Inflammatory macrophage (primary cell): ENCODE results near the gene MAP9.
"Not testable (repeated sequence)": the region's sequence is repeated elsewhere in the genome, so short reads cannot be mapped to it uniquely, and the experiment has no call there.

Experiments used
- DNase-seq, 2 donors: peaks; one replicate each; pipeline ENCODE4 v3.0.0-alpha.2; 2020 to 2022

Gene MAP9

DNA sequence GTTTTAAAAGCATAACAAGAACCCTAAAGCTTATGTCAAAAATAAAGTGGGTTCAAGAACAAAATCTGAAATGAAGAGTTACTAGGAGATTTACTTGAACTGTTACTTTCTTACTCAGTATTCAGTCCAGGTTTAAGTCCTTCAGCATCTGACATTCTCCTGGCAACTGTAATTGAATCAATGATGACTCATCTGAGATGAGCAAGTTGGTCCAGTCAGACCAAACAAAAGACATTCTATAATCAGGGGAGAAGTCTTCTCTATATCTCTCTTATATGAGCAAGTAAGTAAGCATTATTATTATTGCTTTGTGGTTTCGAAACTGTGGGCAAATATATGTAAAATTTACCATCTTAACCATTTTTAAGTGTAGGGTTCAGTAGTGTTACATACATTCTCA, 34.6 kb downstream of the MAP9 start:
- DNase-seq, result no peak

DNA sequence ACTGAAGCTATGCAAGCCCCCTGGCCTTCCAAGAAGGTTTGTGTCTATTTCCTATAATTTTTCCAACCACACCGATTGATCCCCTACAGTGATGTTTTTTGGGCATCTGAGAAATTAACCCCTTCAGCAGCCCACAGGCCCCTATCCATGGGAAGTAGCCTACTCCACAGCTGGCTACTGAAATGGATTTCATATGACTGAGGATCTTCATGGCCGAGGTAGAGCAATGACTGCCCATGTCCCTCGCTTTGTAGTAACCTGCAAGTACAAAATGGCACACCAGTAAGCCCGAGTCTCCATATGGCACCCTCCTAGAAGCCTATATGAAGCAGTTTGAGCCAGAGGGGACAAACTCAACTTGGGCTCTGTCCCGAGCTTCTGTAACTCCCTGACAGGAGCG, 36.8 kb downstream of the MAP9 start:
- DNase-seq, result no peak

DNA sequence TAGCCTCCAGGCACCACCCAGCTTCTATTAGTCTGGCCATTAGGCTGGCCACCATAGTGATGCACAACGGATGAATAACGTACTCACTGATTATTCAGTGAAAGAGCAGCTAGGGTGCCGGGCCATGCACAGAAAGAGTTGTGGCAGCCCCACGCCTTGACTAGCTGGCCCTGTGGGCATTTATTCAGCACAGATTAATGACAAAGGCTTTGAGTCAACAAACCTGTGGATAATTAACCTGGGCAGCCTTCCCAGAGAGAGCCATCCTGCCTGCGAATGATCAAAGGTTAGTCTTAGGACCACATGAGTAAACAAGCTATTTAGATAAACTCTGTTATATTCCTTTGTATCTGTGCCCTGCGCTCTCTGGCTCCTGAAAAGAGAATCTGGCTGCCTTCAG, 37.2 kb downstream of the MAP9 start:
- no peak for DNase-seq

- no peak for DNase-seq
Measured at GRCh38 chr4:155338196-155338595, 38.6 kb downstream of the MAP9 start.

- DNase-seq, result no peak
Measured at GRCh38 chr4:155336242-155336641, 40.5 kb downstream of the MAP9 start.

DNA sequence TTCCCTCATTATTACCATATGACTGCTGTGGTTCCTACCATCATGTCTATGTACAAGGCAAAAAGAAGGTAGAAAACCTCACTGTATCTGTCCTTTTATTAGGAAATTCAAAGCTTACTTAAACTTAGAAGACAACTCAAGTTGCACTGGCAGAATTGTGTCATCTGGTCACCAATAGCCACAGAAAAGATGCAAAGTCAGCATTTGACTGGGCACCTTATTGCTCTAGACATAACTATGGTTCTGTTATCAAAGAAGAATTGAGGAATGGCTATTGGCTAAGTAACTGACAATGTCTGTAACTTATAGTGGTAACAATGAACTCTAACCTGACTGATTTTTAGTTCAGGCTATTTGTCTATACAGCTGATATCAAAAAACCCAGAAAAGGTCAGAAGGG, 45.3 kb downstream of the MAP9 start:
- DNase-seq, result no peak

DNA sequence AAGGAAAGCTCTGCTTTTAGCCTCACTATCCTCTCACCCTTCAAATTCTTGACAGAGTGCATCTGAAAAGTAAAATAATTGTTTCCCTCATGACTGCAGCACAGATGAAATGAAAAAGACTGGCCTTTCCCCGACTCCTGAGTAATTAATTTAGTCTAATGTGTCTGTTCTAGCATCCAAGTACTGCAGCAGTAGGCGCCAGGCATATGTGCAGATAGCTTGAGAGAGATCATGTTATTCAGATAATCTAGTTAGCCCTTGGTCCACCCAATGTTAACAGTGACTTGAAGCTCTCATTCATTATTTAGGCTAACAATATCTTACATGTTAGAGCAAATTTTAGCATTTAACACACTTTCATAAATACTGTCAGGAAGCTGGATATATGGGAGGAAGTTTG, 54.0 kb downstream of the MAP9 start:
- no peak for DNase-seq

GRCh38 chr4:155321006-155321405, 55.8 kb downstream of the MAP9 start:
- no peak for DNase-seq

GRCh38 chr4:155319516-155319915, 57.2 kb downstream of the MAP9 start:
- DNase-seq, result no peak

- DNase-seq, result not testable (repeated sequence)
Measured at GRCh38 chr4:155312027-155312426, 64.7 kb downstream of the MAP9 start.

DNA sequence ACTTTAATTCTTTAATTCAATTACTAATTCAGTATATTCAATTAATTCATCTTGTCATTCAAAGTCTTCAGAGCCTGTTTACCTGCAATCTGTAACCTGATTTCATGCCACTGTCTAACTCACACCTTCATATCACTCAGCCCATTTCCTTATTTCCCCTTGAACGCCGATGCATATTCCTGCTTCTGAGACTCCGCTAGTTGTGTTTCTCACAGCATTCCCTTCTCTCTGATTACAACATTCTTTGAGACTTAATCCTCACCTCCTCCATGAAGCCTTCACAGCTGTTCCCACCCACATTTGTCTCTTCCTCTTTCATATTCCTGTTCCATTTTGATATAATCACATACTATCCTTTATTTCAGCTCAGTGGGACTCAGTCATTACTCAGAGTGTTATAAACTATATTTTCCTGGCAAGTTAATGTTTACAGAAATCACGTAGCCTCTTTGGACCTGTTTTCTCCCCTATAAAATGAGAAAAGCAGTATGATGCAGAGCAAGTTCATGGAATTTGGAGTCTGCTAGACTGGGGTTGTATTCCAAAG, 69.0 kb downstream of the MAP9 start:
- DNase-seq, result no peak

GRCh38 chr4:155305619-155306018, 71.1 kb downstream of the MAP9 start:
- no peak for DNase-seq

DNA sequence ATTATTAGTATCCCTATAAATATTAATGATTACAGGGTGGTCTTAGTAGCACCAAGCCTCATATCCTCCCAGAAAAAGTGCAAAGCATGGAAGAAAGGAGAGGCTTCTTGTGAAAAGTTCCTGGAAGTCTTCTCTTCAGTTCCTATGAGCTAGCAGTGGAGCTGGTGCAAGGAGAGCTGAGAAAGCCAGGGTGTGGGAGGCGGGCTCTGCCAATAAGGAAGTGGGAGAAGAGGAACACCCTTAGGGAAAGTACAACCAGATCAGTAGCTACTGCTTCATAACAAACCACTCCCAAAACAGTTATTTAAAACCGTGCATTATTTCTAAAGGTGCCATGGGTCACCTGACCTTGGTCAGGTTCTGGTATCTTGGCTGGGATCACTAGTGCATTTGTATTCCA, 72.4 kb downstream of the MAP9 start:
- peak; percentile 13 to 44 for DNase-seq

DNA sequence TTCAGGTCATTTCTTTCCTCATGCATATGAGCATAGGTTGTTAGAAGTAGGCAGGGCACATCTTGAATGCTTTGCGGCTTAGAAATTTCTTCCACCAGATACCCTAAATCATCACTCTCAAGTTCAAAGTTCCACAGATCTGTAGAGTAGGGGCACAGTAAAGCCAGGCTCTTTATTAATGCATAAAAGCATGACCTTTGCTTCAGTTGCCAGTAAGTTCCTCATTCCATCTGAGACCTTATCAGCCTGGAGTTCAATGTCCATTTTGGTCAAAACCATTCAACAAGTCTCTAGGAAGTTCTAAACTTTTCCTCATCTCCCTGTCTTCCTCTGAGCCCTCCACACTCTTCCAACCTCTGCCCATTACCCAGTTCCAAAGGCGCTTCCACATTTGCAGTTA, 77.7 kb downstream of the MAP9 start:
- no peak for DNase-seq
